ENCODE data around the gene DFFA. TPM values are rescaled to one million over a fixed set of nuclear protein-coding genes. Genes with fewer than 3 reads are reported as not detected.

The DFFA gene
- total and polyA plus RNA-seq, 4 donors, result 10.6 to 20.0 (median 14.3) TPM

- TF ChIP-seq FOXA2 (IDR thresholded peaks at IDR 0.05) (no peak), FOXA1 (IDR thresholded peaks at IDR 0.05) (no peak), NR2F2 (IDR thresholded peaks at IDR 0.05) (no peak), RXRA (IDR thresholded peaks at IDR 0.05) (peak in 1 of 2 donors; percentile 8), HNF4A (conservative IDR thresholded peaks at IDR 0.05) (peak; percentile 42 to 44)
- H3K36me3 ChIP-seq (ENCODE audit: control insufficient read depth in 4 of 4, insufficient read depth in 3 of 4, low read depth in 1 of 4, low read length in 3 of 4), result no peaks in the 10 kb centered on the region
- H3K4me1 ChIP-seq (ENCODE audit: control insufficient read depth in 4 of 4, insufficient read depth in 4 of 4, low read length in 3 of 4), result peaks cover 8 to 53% (median 35%) of the 10 kb centered on the region in 4 donors
- H3K9me3 ChIP-seq (ENCODE audit: control insufficient read depth in 4 of 4, low read length in 3 of 4), result no peaks in the 10 kb centered on the region
- no peaks in the 10 kb centered on the region for H3K27me3 ChIP-seq (ENCODE audit: control insufficient read depth in 4 of 4, insufficient read depth in 4 of 4, low read length in 3 of 4)
- no peak overlapping the region for H3K4me3 ChIP-seq (ENCODE audit: low read depth in 1 of 3, low read length in 3 of 3)
- H3K27ac ChIP-seq (ENCODE audit: low read depth in 1 of 2, low read length in 2 of 2), result no peak overlapping the region
- DNase-seq (ENCODE audit: low spot score), result no peak
- 44% methylated on average over 6 of the region's 6 CpGs for WGBS
- H3K9ac ChIP-seq (ENCODE audit: low read depth in 1 of 2, low read length in 2 of 2), result no peak overlapping the region
Observed at GRCh38 chr1:10515976-10516750, 43.8 kb upstream of the DFFA start.

GRCh38 chr1:10515301-10515975 is 43.1 kb upstream of the DFFA start:
- H3K4me1 ChIP-seq (ENCODE audit: control insufficient read depth in 4 of 4, insufficient read depth in 4 of 4, low read length in 3 of 4), result peaks cover 12 to 61% (median 42%) of the 10 kb centered on the region in 4 donors
- no peaks in the 10 kb centered on the region for H3K9me3 ChIP-seq (ENCODE audit: control insufficient read depth in 4 of 4, low read length in 3 of 4)
- H3K9ac ChIP-seq (ENCODE audit: low read depth in 1 of 2, low read length in 2 of 2), result no peak overlapping the region
- no peaks in the 10 kb centered on the region for H3K27me3 ChIP-seq (ENCODE audit: control insufficient read depth in 4 of 4, insufficient read depth in 4 of 4, low read length in 3 of 4)
- TF ChIP-seq FOXA1 (IDR thresholded peaks at IDR 0.05) (no peak), EGR1 (IDR thresholded peaks at IDR 0.05; ENCODE audit: low read depth in 2 of 2) (no peak), NR2F2 (IDR thresholded peaks at IDR 0.05) (no peak), ZBTB33 (IDR thresholded peaks at IDR 0.05) (no peak), MAX (IDR thresholded peaks at IDR 0.05) (no peak), HNF4A (conservative IDR thresholded peaks at IDR 0.05) (no peak), HNF4G (IDR thresholded peaks at IDR 0.05) (no peak), TAF1 (conservative IDR thresholded peaks at IDR 0.05) (no peak), RXRA (IDR thresholded peaks at IDR 0.05) (no peak), YY1 (IDR thresholded peaks at IDR 0.05) (no peak), GABPA (IDR thresholded peaks at IDR 0.05 in 1 of 2, conservative IDR thresholded peaks at IDR 0.05 in 1 of 2) (no peak), FOXA2 (IDR thresholded peaks at IDR 0.05) (no peak), SP1 (IDR thresholded peaks at IDR 0.05) (no peak), JUND (IDR thresholded peaks at IDR 0.05) (no peak), RAD21 (IDR thresholded peaks at IDR 0.05) (no peak)
- TF ChIP-seq, protein P1, sequence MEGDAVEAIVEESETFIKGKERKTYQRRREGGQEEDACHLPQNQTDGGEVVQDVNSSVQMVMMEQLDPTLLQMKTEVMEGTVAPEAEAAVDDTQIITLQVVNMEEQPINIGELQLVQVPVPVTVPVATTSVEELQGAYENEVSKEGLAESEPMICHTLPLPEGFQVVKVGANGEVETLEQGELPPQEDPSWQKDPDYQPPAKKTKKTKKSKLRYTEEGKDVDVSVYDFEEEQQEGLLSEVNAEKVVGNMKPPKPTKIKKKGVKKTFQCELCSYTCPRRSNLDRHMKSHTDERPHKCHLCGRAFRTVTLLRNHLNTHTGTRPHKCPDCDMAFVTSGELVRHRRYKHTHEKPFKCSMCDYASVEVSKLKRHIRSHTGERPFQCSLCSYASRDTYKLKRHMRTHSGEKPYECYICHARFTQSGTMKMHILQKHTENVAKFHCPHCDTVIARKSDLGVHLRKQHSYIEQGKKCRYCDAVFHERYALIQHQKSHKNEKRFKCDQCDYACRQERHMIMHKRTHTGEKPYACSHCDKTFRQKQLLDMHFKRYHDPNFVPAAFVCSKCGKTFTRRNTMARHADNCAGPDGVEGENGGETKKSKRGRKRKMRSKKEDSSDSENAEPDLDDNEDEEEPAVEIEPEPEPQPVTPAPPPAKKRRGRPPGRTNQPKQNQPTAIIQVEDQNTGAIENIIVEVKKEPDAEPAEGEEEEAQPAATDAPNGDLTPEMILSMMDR (IDR thresholded peaks at IDR 0.05; ENCODE audit: low read depth, low read length, missing input control), result no peak
- TF ChIP-seq, protein P2, sequence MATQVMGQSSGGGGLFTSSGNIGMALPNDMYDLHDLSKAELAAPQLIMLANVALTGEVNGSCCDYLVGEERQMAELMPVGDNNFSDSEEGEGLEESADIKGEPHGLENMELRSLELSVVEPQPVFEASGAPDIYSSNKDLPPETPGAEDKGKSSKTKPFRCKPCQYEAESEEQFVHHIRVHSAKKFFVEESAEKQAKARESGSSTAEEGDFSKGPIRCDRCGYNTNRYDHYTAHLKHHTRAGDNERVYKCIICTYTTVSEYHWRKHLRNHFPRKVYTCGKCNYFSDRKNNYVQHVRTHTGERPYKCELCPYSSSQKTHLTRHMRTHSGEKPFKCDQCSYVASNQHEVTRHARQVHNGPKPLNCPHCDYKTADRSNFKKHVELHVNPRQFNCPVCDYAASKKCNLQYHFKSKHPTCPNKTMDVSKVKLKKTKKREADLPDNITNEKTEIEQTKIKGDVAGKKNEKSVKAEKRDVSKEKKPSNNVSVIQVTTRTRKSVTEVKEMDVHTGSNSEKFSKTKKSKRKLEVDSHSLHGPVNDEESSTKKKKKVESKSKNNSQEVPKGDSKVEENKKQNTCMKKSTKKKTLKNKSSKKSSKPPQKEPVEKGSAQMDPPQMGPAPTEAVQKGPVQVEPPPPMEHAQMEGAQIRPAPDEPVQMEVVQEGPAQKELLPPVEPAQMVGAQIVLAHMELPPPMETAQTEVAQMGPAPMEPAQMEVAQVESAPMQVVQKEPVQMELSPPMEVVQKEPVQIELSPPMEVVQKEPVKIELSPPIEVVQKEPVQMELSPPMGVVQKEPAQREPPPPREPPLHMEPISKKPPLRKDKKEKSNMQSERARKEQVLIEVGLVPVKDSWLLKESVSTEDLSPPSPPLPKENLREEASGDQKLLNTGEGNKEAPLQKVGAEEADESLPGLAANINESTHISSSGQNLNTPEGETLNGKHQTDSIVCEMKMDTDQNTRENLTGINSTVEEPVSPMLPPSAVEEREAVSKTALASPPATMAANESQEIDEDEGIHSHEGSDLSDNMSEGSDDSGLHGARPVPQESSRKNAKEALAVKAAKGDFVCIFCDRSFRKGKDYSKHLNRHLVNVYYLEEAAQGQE (IDR thresholded peaks at IDR 0.05), result no peak
- TF ChIP-seq, protein P3, sequence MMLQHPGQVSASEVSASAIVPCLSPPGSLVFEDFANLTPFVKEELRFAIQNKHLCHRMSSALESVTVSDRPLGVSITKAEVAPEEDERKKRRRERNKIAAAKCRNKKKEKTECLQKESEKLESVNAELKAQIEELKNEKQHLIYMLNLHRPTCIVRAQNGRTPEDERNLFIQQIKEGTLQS (IDR thresholded peaks at IDR 0.05), result no peak
- H3K27ac ChIP-seq (ENCODE audit: low read depth in 1 of 2, low read length in 2 of 2), result no peak overlapping the region
- no peaks in the 10 kb centered on the region for H3K36me3 ChIP-seq (ENCODE audit: control insufficient read depth in 4 of 4, insufficient read depth in 3 of 4, low read depth in 1 of 4, low read length in 3 of 4)
- WGBS, result 75% methylated on average over 10 of the region's 10 CpGs
- DNase-seq (ENCODE audit: low spot score), result no peak
- no peak overlapping the region for H3K4me3 ChIP-seq (ENCODE audit: low read depth in 1 of 3, low read length in 3 of 3)
